GM19238 (cell line): ENCODE measurements around the gene MAP2K6.

Experiments
- DNase-seq: peaks from one replicate; pipeline ENCODE4 v3.0.0; 2011; ENCODE audit warnings: low spot score; ENCODE audit not compliant: insufficient read length

The MAP2K6 gene

DNA sequence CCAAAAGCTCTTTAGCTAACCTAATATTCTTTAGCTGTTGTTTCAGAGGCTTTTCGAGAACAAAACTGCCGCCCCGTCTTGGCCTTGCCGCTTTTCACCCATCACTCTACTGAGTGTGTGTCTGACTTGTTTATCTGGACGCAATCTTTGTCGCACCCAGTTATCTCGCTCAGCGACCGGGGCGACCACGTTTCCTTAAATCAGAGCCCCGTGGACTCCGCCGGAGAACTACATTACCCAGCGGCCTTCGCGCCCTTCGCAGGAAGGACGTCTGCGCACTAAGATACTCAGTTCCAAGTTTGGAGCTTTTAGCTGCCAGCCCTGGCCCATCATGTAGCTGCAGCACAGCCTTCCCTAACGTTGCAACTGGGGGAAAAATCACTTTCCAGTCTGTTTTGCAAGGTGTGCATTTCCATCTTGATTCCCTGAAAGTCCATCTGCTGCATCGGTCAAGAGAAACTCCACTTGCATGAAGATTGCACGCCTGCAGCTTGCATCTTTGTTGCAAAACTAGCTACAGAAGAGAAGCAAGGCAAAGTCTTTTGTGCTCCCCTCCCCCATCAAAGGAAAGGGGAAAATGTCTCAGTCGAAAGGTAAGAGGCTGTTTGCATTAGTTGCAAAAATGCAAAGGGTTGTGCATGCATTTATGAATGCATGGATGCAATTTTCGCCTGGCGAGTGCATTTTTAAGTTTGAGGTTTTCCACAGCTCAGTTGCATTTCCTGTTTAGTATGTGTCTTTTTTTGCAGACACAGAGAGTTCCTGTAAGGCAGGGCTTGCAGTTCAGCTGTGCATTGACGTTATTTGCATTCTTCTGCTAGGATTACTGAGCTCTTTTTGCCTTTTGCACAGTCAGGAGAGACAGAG, at the start of gene MAP2K6:
Gene MAP2K6 (plus strand): TSS at position 290 of the 867 bp plus-strand sequence. CDS start 288 bp downstream, at position 578.
- DNase-seq: peak; percentile 69

DNA sequence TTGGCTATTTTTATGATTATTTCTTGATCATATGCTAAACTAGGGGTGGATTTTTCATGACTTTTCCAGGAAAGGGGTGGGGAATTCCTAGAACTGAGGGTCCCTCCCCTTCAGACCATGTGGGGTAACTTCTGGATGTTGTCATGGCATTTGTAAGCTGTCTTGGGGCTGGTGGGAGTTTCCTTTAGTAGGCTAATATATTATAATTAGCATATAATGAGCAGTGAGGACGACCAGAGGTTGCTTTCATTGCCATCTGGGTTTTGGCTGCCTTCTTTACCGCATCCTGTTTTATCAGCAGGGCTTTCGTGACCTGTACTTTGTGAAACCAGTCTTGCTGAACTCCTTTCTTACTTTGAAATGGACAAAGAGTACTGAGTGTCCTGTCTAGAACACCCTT, 47.2 kb upstream of the MAP2K6 start:
- no peak for DNase-seq

DNA sequence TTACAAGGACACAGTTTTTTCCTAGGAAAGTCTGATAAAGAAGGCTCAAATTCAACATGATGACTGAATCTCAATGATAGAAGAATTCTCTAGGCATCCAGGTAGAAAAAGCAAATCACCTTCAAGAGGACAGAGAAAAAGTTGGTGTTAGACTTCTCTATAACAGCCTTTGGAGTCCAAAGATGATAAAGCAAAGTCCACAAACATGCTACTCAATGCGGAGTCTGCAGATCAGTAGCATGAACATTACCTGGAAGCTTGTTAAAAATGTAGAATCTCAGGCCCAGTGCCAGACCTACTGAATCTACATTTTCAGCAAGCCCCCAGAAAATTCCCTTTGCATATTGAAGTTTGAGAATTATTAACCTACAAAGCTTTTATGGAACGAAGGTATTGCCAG, 41.4 kb upstream of the MAP2K6 start:
- no peak for DNase-seq

DNA sequence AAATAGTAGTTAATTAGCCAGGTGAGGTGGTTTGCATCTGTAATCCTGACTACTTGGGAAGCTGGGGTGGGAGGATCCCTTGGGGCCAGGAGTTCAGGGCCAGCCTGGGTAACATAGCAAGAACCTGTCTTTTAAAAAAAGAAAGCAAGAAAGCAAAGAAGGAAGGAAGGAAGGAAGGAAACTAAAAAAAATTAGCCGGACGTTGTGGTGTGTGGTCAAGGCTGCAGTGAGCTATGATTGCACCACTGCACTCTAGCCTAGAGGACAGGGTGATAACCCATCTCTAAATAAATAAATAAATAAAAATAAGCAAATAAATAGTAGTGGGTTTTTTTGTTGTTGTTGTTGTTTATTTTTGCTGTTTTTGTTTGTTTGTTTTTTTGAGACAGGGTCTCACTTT, 39.3 kb upstream of the MAP2K6 start:
- no peak for DNase-seq

DNA sequence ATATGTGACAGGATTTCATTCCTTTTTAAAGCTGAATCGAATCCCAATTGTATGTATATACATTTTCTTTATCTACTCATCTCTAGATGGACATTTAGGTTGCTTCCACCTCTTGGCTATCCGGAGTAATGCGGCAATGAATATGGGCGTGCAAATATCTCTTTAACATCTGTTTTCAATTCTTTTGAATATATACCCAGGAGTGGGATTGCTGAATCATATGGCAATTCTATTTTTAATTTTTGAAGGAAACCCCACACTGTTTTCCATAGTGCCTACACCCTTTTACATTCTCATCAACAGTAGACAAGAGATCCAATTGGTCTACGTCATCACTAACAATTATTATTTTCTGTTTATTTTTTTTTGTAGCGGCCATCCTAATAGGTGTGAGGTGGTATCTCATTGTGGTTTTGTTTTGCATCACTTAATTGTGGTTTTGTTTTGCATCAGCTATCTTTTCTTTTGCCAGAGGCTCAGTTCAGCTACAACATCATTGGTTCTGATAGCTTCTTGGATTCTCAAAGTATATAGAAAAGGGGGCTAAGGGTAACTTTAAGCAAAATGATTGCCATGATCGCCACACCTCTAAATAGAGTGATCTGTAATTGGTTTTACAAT, 25.6 kb upstream of the MAP2K6 start:
- no peak for DNase-seq

DNA sequence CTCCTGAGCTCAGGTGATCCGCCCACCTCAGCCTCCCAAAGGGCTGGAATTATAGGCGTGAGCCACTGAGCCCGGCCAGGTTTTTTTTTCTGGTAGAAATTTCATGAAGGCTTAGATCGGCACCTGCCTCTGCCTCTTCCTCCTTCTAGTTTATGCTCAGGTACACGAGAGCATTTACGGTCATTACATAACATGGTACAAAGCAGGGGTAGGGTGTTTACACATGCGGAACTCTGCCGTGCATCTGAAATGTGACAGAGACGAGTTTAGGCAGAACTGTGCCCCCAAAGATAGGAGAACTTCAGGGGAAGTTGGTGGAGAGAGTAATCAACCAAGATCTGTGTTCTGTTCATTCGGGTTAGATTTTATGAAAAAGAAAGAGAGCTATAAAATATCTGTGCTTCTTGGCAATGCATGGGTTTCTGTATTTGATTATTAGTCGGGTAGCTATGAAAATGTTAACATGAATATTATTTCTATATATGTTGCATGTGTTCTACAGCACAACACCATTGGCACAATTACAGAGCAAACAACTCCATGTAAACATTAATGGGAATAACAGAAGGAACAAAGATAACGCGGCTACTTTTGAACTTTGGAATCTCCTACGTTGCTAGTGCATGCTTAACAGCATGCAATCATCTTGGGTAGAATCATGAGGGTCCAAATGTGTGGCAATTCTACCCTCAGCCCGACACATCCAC, 23.5 kb upstream of the MAP2K6 start:
- DNase-seq: no peak

DNA sequence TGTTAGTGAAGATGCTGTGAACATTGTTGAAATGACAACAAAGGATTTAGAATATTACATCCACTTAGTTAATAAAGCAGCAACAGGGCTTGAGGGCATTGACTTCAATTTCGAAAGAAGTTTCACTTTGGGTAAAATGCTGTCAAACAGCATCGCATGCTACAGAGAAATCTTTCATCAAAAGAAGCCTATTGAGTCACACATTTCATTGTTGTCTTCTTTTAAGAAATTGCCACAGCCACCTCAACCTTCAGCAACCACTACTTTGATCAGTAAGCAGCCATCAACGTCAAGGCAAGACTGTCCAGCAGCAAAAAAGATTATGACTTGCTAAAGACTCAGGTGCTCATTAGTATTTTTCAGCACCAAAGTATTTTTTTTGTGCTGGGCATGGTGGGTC, 13.2 kb upstream of the MAP2K6 start:
- no peak for DNase-seq

DNA sequence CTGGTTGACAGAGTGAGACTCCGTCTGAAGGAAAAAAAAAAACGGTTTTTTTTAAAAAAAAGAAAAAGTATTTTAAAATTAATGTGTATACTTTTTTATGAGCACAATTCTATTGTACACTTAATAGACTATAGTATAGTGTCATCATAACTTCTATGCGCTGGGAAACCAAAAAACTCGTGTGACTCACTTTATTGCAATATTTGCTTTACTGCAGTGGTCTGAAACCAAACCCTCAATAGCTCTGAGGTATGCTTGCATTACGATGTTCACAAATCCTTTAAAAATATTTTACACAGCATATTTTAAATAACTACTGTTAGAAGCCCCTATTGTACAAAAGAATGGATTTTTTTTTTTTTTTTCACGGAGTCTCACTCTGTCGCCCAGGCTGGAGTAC, 12.4 kb upstream of the MAP2K6 start:
- no peak for DNase-seq

DNA sequence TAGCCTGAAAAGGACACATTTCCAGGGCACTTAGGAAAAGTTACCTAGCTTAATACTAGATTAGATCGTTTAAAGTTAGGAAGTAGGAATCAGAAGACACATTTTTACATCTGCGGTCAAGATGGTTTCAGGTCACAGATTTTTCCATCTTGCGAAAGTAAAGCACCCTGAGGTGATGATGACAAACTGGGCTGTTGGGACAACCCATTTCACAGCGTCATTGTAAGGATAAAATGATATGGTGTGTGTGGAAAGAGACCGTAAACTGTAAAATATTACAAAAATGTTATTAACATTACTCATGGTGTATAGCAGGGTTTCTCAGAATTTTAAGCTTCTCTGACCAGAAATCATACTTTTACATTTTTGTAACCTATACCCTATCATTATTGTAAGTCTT, 10.1 kb upstream of the MAP2K6 start:
- no peak for DNase-seq

DNA sequence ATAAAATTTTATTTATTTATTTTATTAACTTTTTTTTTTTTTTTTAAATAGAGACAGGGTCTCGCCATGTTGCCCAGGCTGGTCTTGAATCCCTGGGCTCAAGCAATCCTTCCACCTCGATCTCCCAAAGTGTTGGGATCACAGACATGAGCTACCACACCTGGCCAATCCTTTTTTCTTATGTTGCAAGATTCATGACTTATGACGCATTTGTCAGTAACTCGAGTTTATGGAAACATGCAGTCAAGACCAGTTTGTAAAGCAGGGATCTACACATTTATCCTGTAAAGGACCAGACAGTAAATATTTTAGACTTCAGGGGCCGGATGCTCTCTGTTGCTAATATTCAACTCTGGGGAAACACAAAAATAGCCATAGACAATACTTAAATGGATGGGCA, 9.4 kb upstream of the MAP2K6 start:
- DNase-seq: no peak

DNA sequence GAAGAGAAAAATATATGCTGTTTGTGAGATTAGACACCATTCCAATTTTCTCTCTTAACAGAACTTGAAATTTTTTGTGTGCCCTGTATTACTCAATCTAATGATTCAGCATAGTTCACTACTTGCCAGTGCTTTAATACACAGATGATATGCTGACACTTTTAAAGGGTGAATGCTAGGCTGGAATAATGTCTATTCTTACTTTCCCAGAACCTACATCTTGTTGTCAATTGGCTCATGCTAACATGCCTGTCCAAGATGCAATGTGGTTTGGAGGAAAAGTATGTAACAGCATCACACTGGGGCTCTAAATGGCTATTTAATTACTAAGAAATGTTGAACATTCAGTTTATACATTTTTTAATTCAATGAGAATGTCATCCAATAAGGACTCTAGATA, 7.6 kb upstream of the MAP2K6 start:
- DNase-seq: no peak

DNA sequence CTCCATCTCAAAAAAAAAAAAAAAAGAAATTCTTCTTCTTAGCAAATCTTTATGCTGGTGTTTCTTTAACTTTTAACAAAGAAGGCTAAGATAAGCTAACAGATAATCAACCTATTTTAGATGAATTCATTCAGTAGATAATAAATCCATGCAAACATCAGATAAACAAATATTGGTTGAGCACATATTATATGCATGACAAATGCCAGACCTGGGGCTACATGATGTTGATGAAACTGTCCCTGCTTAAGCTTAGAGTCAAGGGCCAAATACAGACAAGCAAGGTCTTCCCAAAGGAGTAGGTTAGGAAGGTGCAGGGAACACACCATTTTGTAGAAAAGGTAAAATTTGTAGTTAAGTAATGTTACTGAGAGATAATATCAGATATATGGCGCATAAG, 6.7 kb upstream of the MAP2K6 start:
- no peak for DNase-seq

DNA sequence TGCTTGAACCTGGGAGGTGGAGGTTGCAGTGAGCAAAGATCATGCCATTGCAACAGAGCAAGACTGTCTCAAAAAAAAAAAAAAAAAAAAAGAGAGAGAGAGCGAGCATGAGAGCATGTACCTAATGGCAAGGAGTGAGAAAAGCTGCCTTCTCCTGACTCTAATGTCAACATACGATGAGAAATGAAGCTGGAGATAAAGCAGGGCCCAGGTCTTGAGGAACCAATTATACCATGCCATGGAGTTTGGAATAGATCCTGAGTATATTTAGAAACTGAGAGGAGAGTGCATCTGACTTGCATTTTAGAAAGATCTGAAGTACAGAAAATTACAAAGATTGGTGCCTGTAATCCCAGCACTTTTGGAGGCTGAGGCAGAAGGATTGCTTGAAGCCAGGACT, 3.8 kb upstream of the MAP2K6 start:
- DNase-seq: no peak

DNA sequence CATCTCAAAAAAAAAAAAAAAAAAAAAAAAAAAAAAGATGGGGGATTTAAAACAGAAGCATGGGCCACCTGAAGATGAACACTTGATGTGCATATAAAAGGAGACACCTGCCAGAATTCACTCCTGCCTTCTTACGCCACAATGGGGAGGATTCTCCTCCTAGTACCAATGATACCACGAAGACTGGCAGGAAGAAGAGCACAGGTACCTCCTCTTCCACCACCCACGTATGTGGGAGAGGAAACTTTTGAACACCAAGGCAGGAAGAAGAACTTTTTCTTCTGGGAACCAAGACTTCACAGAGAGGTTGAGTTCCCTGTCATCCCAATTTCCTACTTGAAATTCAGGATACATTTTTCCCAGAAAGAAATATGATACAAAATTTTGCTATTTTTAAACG, 2.7 kb upstream of the MAP2K6 start:
- DNase-seq: no peak

DNA sequence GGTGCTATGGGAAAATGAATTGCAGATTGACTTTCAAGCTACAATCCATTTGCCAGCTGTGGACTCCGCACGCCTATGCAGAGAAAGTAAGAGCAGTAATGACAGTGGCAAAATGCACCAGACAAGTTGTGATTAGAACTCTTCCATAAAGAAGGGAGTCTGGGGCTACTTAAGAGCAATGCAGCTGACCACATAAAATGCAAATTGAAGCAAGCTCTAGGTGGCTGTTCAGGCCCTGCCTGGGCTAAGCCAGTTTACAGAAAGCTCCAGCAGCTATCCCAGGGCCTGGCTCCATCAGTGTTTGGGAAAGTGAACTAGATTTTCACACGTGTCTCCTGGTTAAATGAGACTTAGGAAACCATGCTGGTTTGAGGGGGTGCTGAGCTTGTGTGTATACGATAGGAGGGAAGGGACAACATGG, 2.2 kb upstream of the MAP2K6 start:
- DNase-seq: no peak

DNA sequence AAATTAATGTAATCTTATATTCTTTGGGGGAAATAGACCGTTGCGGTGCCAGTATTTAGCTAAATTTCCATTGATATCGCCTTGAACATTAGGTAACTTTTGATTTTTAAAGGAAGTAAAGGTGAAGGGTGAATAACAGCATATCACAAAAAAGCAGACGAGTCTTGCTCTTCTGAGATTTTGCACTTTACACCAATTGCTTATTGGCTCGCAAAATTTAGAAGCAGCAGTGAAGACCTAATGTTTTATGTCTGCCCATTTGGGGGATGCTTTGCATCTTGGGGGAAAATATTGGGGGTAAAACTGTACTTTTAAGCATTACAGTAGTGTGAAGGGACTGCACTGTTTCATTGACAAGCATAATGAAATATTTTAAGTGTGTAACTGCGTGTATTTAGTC, 934 bp downstream of the MAP2K6 start:
- DNase-seq: no peak

DNA sequence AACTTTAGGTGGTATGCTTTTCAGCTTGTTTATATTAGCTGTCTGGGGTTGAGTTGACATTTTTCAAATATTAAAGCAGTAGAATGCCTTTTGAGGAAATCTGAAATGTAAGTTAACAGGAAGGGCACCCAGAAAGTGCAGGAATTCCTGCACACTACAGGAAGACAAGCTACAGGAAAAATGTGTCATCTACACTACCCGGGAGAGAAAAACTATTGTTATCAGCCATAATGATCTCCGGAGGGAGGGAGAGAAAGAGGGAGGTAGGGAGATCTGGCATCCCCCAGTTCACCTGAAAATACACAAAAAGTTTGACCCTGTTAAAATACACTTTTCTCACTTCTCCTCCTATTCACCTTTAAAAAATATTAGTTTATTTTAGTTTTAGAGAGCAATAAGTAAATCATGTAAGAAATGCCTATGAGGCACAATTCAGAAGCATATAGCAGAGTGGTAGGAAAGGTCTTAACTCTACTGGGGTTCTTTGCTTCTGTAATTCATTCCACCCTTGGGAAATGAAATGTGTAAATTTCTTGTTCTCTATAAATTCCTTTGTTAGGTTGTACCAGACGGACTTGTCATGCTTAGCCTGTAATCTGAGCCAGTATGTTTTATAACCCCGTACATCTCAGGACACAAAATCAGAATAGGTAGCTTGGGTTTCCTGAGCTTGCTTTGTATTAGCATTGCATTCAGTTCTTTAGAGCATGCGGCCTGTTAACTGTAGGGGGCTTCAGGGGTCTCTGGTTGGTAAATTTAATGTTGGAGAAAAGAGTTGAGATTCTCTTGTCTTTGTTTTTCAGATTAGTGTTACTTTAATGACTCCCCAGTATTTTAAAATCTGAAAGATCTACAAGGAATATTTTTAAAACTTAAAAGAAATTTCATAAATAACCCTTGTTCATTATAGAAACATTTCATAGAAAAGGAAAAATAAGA, 3.3 kb downstream of the MAP2K6 start:
- DNase-seq: no peak

DNA sequence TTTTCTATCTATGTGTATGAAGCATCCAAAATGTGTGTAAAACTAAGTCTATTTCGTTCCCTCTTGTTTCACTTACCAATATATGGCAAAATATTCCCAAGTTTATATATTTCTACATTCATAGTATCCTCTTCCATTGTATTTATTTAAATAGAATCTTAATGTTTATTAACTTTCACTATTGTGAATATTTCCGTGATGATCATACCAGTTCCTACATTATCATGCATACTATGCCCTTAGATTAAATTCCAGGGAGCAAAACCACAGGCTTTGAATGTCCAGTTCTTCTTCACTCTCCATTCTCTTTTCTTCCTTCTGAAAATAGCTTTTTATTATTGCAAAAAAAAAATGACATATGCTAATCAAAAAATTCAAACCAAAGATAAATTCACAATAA, 4.0 kb downstream of the MAP2K6 start:
- DNase-seq: no peak

DNA sequence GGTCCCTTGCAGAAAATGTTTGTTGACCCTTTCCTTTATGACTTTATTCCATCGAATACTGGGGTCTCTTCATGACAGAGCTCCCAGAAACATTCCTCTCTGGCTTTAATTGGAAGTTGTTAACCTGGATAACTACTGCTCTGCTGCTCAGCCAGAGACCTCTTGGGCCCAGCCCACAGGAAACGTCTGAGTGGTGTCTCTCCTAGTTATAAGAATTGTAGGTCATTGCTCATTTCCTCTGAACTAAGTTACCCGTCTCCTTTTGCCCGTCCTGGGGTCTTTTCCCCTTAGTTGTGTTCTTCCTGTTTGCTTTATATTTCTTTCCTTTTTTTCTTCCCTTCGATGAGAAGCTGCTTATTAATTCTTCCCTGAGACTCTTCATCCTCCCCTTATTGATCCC, 9.0 kb downstream of the MAP2K6 start:
- DNase-seq: no peak

DNA sequence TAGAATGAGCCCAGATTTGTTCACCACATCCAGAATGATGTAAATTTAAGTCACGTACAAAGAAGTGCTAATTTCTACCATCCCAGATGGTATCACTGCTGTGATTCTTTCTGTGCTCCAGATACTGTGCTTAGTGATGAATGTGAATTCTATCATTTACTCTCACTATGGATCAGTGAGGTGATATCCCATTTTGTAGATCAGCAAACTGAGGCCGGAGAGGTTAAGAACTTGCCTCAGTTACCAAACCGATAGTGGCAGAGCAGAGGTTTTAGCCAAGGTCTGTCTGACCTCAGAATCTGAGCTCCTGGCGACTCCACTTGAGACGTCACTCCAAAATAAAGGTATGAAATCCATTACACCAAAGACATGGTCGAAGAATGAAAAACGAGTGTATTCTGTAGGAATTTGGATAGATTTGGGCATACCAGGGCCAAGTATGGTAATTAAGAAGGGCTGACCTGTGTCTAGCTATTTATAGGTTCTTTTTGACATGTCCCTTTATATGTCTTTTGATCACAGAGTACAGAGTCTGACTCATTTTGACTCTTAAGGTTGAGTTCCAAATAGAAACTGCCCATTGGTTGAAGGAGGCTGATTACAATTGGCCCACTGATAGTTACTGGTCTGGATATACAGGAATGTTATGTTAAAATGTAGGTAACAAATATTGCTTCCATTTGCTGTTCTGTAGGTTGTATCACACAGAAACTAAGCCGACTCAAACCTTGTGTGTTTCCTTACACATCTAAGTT, 10.0 kb downstream of the MAP2K6 start:
- DNase-seq: no peak

DNA sequence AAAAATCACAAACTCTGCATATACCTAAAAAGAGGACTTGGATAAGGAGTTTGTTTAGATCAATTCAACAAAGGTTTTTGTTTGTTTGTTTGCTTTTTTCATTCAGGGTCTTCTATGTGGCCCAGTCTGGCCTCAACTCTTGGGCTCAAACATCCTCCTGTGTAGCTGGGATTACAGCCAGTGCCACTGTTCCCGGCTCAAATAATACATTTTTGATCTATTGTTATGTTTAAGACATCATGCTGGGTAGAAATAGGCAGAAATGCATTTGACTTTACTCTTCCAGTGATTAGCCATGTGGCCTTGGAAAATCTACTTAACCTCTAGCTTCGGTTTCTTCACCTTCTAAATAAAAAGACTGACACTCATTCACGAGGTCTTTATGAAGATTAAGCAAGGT, 11.5 kb downstream of the MAP2K6 start:
- DNase-seq: no peak
